Activated CD8-positive, alpha-beta T cell treated with anti-CD3 and anti-CD28 coated beads, Interleukin-2, amount 10 ng/mL, durations not matched to agents 7 days and 5 days (primary cell): Measurements from ENCODE around the gene BPIFA1. TPM values are rescaled to one million over a fixed set of nuclear protein-coding genes. Genes with fewer than 3 reads are reported as not detected.
A peak's percentile ranks its signal among the peaks of the same experiment; 100 is the strongest.

Experiments used
- ATAC-seq: fragments of 150-1000 bp; cut with Tn5 transposase; one replicate; pipeline ENCODE4 v1.10.0; 2021; ENCODE audit warnings: moderate library complexity
- CTCF ChIA-PET: fragments of 350-600 bp; sonication (Branson Sonifier 250); formaldehyde crosslinking; loops from one replicate; lab custom pipeline; 2021; ENCODE audit warnings: antibody characterized with exemption; lab: Charles Lee
- POLR2A ChIA-PET: fragments of 350-600 bp; sonication (Branson Sonifier 250); formaldehyde crosslinking; loops from one replicate; lab custom pipeline; 2021; ENCODE audit warnings: antibody characterized with exemption; lab: Charles Lee
- DNase-seq: peaks from one replicate; pipeline ENCODE4 v3.0.0-alpha.2; 2020
- H3K27ac Mint-ChIP-seq: one replicate; pipeline ENCODE4 v1.8.0; 2021; ENCODE audit warnings: mild to moderate bottlenecking, mixed read lengths
- H3K27me3 Mint-ChIP-seq: one replicate; pipeline ENCODE4 v1.8.0; 2021; ENCODE audit warnings: low read depth, mixed read lengths
- H3K36me3 Mint-ChIP-seq: one replicate; pipeline ENCODE4 v1.8.0; 2021; ENCODE audit warnings: low read depth, mixed read lengths
- H3K4me1 Mint-ChIP-seq: one replicate; pipeline ENCODE4 v1.8.0; 2021; ENCODE audit warnings: low read depth, mixed read lengths
- H3K4me3 Mint-ChIP-seq: one replicate; pipeline ENCODE4 v1.8.0; 2021; ENCODE audit warnings: mild to moderate bottlenecking, mixed read lengths
- H3K9me3 Mint-ChIP-seq: one replicate; pipeline ENCODE4 v1.8.0; 2022; ENCODE audit warnings: mixed read lengths; ENCODE audit not compliant: insufficient read depth
- total RNA-seq, 2 experiments: library from RNA; stranded (reverse); gene quantifications; one replicate each; pipeline ENCODE4 v1.2.3, GENCODE V29; 2021

The BPIFA1 gene
- total RNA-seq, 2 experiments from 2014 or later: not detected

DNA sequence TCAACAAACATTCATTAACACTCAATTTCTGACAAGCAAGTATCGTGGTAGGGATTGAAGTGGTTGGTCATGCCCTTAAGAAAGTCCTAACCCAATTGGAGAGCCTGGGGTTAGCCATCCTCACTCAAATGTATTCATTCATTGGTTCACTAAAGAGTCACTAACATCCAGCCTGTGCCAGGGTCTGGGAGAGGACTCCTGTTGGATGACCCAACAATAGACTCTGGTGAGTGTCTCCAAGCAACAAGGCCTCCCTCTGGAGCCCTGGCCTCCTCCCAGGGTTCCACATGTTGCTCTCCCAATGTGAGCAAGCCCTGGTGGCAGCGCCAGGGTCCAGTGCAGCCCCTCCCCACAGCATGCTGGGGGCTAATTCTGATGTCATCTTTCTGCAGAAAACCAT, 18.7 kb upstream of the BPIFA1 start, which contains the start of gene BPIFA3:
BPIFA3 (plus strand) TSS at position 301 of the 400 bp plus-strand sequence. CDS start 185 bp downstream, outside the sequence.
- Mint-ChIP-seq H3K27ac (no peak within 1 kb of the TSS), H3K36me3 (no peaks in the 10 kb centered on the region), H3K4me1 (no peaks in the 10 kb centered on the region), H3K4me3 (no peak within 1 kb of the TSS), H3K9me3 (no peaks in the 10 kb centered on the region), H3K27me3 (peaks cover 23% of the 10 kb centered on the region)
- ChIA-PET POLR2A (no interaction called here), CTCF (no interaction called here)
- DNase-seq: no peak
- ATAC-seq: no peak

GRCh38 chr20:33224399-33224798, 11.4 kb upstream of the BPIFA1 start:
- ChIA-PET POLR2A (no interaction called here), CTCF (no interaction called here)
- Mint-ChIP-seq H3K9me3 (no peaks in the 10 kb centered on the region), H3K4me3 (no peak overlapping the region), H3K27me3 (peaks cover 13% of the 10 kb centered on the region), H3K36me3 (no peaks in the 10 kb centered on the region), H3K27ac (no peak overlapping the region), H3K4me1 (peaks cover 7% of the 10 kb centered on the region)
- ATAC-seq (no peak), DNase-seq (no peak)

DNA sequence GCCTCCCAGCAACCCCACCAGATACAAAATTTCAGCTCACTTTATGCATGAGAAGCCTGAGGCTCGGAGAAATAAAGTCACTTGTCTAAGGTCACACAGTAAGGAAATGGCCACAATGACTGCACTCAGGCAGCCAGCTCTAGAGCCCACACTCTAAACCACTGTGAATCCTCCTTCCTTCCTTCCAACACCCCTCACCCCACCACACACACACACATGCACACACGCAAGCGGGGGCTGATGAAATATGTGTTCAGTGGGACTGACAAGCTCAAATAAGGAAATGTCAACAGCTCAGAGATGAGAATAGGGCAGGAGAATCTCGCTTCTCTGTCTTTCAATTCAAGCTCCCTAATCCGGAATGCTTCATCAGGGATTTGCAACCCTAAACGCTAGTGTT, 6.0 kb upstream of the BPIFA1 start:
- H3K36me3 Mint-ChIP-seq: no peaks in the 10 kb centered on the region
- H3K27ac Mint-ChIP-seq: peak overlapping the region; percentile 93
- DNase-seq (peak; percentile 72), ATAC-seq (peak; percentile 70)
- no peaks in the 10 kb centered on the region for H3K9me3 Mint-ChIP-seq
- H3K4me3 Mint-ChIP-seq: peak overlapping the region; percentile 40
- peaks cover 48% of the 10 kb centered on the region for H3K4me1 Mint-ChIP-seq
- ChIA-PET CTCF (interaction anchor here (0.7 to 2.3 kb wide), 5 partner anchors 17 to 556 kb away, joined by 3 to 7 read pairs (median 3); partner anchors contain the start of gene C20orf203), POLR2A (interaction anchor here (0.7 kb wide), 1 partner anchor 490 kb away, joined by 4 read pairs; no protein-coding TSS in a partner anchor)
- H3K27me3 Mint-ChIP-seq: peaks cover 8% of the 10 kb centered on the region

DNA sequence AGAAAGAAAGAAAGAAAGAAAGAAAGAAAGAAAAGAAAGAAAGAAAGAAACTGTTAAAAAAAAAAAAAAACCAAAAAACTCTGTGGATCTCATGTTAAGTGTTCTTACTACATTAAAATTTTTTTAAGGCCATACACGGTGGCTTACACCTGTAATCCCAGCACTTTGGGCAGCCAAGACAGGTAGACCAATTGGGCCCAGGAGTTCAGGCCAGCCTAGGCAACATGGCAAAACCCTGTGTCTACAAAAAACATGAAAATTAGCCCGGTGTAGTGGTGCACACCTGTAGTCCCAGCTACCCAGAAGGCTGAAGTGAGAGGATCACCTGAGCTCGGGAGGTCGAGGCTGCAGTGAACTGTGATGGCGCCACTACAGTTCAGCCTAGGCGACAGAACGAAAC, 4.6 kb upstream of the BPIFA1 start:
- ATAC-seq (no peak), DNase-seq (no peak)
- H3K4me3 Mint-ChIP-seq: no peak overlapping the region
- H3K27me3 Mint-ChIP-seq: peaks cover 7% of the 10 kb centered on the region
- H3K9me3 Mint-ChIP-seq: no peaks in the 10 kb centered on the region
- POLR2A ChIA-PET: no interaction called here
- peak overlapping the region; percentile 52 for H3K27ac Mint-ChIP-seq
- H3K4me1 Mint-ChIP-seq: peaks cover 48% of the 10 kb centered on the region
- no peaks in the 10 kb centered on the region for H3K36me3 Mint-ChIP-seq
- CTCF ChIA-PET: interaction anchor here (0.8 to 1.3 kb wide), 2 partner anchors 13 to 135 kb away, joined by 3 to 4 read pairs; no protein-coding TSS in a partner anchor

DNA sequence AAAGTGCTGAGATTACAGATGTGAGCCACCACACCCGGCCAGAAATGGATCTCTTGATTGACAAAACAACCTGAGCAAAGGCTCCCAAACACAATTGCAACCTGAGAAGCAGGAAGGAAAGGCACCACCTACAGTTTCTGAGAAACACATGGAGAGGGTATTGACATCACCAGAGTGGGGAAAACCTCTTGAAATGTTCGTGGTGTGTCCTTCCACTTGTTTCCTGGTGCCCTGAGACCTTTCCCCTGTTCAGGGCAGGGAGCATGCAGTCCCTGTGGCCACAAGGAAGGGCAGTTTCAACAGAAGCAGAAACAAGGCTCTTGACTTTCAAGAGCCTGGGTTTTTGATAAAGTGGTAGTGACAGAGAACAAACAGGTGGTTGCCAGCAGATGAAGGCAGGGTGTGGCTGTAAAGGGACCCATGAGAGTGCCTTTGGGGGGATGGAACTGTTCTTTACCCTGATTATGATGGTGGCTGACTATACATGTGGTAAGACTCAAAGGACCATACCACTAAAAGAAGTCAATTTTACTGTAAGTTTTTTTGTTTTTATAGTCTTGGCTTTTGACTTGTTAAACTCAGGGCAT, 3.2 kb upstream of the BPIFA1 start:
- no peak overlapping the region for H3K4me3 Mint-ChIP-seq
- POLR2A ChIA-PET: no interaction called here

DNA sequence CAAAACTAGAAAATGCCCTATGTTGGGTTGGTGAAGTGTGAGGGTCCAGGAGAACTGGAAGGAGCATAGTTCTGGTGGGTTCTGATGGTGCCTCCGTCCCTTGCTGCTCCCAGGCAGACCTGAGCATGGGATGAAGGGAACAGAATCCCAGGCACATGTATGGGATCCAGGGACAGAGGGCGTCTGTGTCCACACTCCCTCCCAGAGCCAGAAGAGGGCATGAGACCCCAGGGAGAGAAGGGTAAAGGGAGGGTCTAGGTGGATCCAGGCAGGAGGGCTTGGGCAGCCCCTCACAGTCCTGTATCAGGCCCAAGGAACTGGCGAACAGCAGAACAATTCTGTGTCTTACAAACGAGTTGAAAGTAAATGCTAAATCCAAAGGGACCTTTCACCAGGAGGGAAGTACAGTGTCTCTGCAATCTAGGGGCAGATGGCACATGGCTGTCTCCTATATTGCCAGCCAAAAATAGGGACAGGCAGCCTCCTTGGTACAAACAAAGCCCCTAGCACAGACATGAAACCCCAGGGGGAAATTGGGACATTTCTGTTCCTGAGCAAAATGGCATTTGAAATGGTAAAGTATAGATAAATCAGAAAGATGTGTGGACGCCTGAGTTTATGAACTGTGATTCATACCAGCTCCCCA, 2.5 kb upstream of the BPIFA1 start:
- no peak for ATAC-seq
- Mint-ChIP-seq H3K4me3 (no peak overlapping the region), H3K9me3 (no peaks in the 10 kb centered on the region), H3K36me3 (no peaks in the 10 kb centered on the region), H3K27ac (peak overlapping the region; percentile 43), H3K4me1 (peaks cover 48% of the 10 kb centered on the region), H3K27me3 (peaks cover 15% of the 10 kb centered on the region)
- CTCF ChIA-PET: no interaction called here
- DNase-seq: no peak
- POLR2A ChIA-PET: no interaction called here

More for the DNA sequence above, 3.2 kb upstream of the BPIFA1 start:
- Mint-ChIP-seq H3K36me3 (no peaks in the 10 kb centered on the region), H3K4me1 (peaks cover 48% of the 10 kb centered on the region), H3K27ac (peak overlapping the region; percentile 83), H3K9me3 (no peaks in the 10 kb centered on the region), H3K27me3 (peaks cover 15% of the 10 kb centered on the region)
- ATAC-seq (peak; percentile 45), DNase-seq (peak; percentile 26)
- CTCF ChIA-PET: interaction anchor here (1.3 kb wide), 1 partner anchor 136 kb away, joined by 4 read pairs; no protein-coding TSS in a partner anchor

DNA sequence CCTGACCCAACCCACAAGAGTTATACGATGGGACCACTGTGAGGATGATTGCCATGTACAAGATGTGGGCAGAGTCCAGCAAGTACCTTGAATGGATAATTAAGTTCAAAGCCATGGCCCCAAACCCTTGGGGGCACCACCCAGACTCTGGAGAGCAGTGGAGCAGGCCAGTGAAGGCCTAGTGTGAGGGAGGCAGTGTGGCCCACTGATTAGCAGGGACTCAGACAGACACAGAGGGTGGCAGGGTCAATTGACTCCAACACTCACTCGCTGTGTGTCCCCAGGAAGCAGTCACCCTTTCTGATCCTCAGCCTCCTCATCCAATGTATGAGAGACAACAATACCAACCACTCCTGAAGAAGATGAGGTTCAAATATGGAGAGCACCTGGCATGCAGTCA, 1.7 kb upstream of the BPIFA1 start:
- ChIA-PET POLR2A (no interaction called here), CTCF (no interaction called here)
- no peaks in the 10 kb centered on the region for H3K36me3 Mint-ChIP-seq
- peaks cover 18% of the 10 kb centered on the region for H3K27me3 Mint-ChIP-seq
- H3K9me3 Mint-ChIP-seq: no peaks in the 10 kb centered on the region
- no peak for DNase-seq
- peaks cover 44% of the 10 kb centered on the region for H3K4me1 Mint-ChIP-seq
- no peak for ATAC-seq
- no peak overlapping the region for H3K27ac Mint-ChIP-seq
- no peak overlapping the region for H3K4me3 Mint-ChIP-seq

DNA sequence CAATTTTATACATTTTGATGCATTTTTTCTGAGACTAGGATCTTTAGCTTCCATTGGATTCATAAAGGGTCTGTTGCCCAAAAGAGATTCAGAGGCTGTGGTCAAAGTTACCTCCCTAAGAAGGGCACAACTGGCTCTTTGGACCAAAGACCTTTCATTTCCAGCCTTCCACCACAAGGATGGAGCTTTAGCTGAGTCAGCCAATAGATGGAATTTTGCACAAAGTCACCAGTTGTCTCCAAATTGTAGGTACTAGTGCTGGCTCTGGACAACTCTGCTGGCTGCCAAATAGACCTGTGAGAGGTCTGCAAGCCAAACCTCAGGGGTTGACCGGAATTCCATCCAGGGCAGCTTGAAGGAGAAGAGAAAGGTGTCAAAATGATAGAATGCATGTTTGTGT, 555 bp downstream of the BPIFA1 start:
- no peak for ATAC-seq
- POLR2A ChIA-PET: no interaction called here
- Mint-ChIP-seq H3K4me3 (no peak overlapping the region), H3K27me3 (peaks cover 21% of the 10 kb centered on the region), H3K4me1 (peaks cover 22% of the 10 kb centered on the region), H3K27ac (no peak overlapping the region), H3K36me3 (no peaks in the 10 kb centered on the region), H3K9me3 (no peaks in the 10 kb centered on the region)
- CTCF ChIA-PET: no interaction called here
- DNase-seq: no peak

GRCh38 chr20:33237989-33238388, 2.2 kb downstream of the BPIFA1 start:
- ChIA-PET CTCF (no interaction called here), POLR2A (no interaction called here)
- DNase-seq: no peak
- no peak overlapping the region for H3K27ac Mint-ChIP-seq
- no peaks in the 10 kb centered on the region for H3K36me3 Mint-ChIP-seq
- no peak for ATAC-seq
- H3K4me1 Mint-ChIP-seq: peaks cover 6% of the 10 kb centered on the region
- H3K9me3 Mint-ChIP-seq: no peaks in the 10 kb centered on the region
- H3K27me3 Mint-ChIP-seq: peaks cover 23% of the 10 kb centered on the region
- H3K4me3 Mint-ChIP-seq: no peak overlapping the region

DNA sequence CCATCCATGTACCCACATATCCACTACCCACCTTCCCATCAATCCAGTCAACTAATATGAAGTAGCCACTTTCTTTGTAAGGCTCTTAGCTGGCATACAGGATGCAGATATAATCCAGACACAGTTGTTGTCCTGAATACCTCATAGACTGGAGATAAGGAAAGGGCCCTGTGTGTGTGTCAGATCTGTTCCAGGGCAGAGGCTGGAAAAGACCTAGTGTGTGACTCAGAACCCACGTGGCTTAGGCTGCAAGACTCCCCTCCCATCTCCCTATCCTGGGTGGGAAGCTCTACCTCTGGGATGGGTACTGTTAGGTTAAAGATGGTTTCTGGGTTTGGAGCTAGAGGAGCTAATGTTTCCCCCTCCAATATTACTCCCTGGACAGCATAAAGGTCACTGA, 3.6 kb downstream of the BPIFA1 start:
- POLR2A ChIA-PET: no interaction called here
- no peak for DNase-seq
- H3K4me3 Mint-ChIP-seq: no peak overlapping the region
- CTCF ChIA-PET: no interaction called here
- no peaks in the 10 kb centered on the region for H3K9me3 Mint-ChIP-seq
- no peaks in the 10 kb centered on the region for H3K36me3 Mint-ChIP-seq
- no peaks in the 10 kb centered on the region for H3K4me1 Mint-ChIP-seq
- H3K27me3 Mint-ChIP-seq: peaks cover 26% of the 10 kb centered on the region
- no peak for ATAC-seq
- no peak overlapping the region for H3K27ac Mint-ChIP-seq

DNA sequence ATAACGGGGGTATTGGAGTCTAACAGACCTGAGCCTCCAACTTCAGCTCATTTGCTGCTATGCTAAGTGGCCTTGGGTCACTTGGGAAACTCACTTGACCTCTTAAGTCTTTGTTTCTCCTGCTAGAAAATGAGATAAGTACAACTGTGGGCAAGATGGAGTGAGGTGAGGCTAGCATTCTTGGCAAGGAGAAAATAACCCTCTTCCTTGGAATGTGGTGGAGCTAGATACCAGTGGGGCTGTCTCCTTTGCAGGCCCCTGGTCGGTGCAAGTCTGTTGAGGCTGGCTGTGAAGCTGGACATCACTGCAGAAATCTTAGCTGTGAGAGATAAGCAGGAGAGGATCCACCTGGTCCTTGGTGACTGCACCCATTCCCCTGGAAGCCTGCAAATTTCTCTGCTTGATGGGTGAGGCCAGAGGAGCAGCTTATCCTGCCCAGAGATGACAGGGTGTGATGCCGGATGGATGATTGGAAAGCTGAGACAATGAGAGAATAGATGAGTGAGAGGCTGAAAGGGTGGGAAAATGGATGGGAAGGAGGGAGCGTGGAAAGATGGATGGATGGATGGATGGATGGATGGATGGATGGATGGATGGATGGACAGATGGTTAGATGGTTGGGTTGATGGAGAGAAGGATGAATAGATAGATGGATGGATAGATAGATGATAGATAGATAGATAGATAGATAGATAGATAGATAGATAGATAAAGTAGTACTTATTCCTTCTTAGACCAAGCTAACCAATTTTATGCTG, 4.4 kb downstream of the BPIFA1 start:
- ChIA-PET POLR2A (no interaction called here), CTCF (no interaction called here)
- peaks cover 27% of the 10 kb centered on the region for H3K27me3 Mint-ChIP-seq
- H3K4me1 Mint-ChIP-seq: no peaks in the 10 kb centered on the region
- ATAC-seq (no peak), DNase-seq (no peak)
- no peaks in the 10 kb centered on the region for H3K36me3 Mint-ChIP-seq
- H3K4me3 Mint-ChIP-seq: no peak overlapping the region
- no peak overlapping the region for H3K27ac Mint-ChIP-seq
- no peaks in the 10 kb centered on the region for H3K9me3 Mint-ChIP-seq

DNA sequence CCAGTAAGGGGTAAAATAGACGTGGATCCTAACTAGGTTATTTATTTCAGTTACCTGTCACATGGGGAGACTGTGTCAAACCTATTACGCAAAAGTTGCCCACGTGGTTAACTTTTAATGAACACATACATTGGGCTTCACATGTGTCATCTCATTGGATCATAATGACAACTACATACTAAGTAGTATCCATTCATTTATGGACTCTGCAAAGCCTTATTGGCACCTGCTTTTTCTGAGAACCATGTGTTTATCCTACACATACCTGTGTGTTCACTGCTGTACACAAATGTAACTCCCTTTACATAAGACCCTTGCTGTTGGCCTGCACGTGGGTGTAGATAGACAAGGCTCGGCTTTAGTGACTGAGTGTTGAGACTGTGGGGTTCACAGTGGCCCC, 5.1 kb downstream of the BPIFA1 start:
- ChIA-PET POLR2A (no interaction called here), CTCF (no interaction called here)
- ATAC-seq: no peak
- Mint-ChIP-seq H3K36me3 (no peaks in the 10 kb centered on the region), H3K27me3 (peaks cover 23% of the 10 kb centered on the region), H3K4me3 (no peak overlapping the region), H3K27ac (no peak overlapping the region), H3K4me1 (no peaks in the 10 kb centered on the region), H3K9me3 (no peaks in the 10 kb centered on the region)
- DNase-seq: no peak
